ENCODE results near the gene AUTS2. TPM values are rescaled to one million over a fixed set of nuclear protein-coding genes. Genes with fewer than 3 reads are reported as not detected.

AUTS2 gene
- total and polyA plus RNA-seq, 10 donors, result 6.1 to 54.8 (median 29.1) TPM

DNA sequence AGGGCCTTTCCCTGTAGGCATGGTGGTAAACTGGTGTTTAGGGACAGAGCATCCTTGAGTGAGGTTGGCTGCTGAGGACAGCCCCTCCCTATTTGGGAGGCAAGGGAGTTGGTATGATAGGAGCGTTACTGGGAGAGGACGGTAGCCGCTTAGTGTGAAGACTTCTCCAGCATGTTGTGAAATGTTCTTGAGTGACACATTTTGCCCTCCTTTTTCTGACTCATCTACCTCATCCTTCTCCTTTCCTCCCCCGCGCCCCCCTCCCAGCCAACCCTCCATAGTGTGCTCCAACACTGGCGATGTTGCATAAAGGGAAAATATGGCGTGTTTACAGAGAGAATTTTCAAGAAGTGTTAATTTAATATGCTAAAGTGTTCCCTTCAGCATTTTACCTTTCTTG lies 888.7 kb downstream of the AUTS2 start:
- Histone ChIP-seq H3K27me3 (replicated peaks in 1 of 7) (no peaks in the 10 kb centered on the region), H3K4me3 (no peak overlapping the region), H3K4me1 (no peaks in the 10 kb centered on the region), H3K36me3 (no peaks in the 10 kb centered on the region), H3K9me3 (peaks cover 0 to 23% (median 11%) of the 10 kb centered on the region in 8 donors), H3K27ac (no peak overlapping the region)
- 87 to 97% (median 94%) methylated on average over 7 of the region's 7 CpGs for WGBS, 5 donors
- no peak for DNase-seq
- intact Hi-C loops (cut with DNase I; ENCODE audit: low total_unique reads), result no loop called here
- TF ChIP-seq POLR2A (IDR thresholded peaks at IDR 0.05), result no peak

- Histone ChIP-seq H3K27me3 (replicated peaks in 1 of 7) (no peaks in the 10 kb centered on the region), H3K4me3 (no peak overlapping the region), H3K27ac (no peak overlapping the region), H3K4me1 (no peaks in the 10 kb centered on the region), H3K36me3 (no peaks in the 10 kb centered on the region), H3K9me3 (peaks cover 0 to 23% (median 11%) of the 10 kb centered on the region in 8 donors)
- 93 to 97% (median 95%) methylated on average over 10 of the region's 10 CpGs for WGBS, 5 donors
- intact Hi-C loops (cut with DNase I; ENCODE audit: low total_unique reads), result no loop called here
- TF ChIP-seq, protein P1, sequence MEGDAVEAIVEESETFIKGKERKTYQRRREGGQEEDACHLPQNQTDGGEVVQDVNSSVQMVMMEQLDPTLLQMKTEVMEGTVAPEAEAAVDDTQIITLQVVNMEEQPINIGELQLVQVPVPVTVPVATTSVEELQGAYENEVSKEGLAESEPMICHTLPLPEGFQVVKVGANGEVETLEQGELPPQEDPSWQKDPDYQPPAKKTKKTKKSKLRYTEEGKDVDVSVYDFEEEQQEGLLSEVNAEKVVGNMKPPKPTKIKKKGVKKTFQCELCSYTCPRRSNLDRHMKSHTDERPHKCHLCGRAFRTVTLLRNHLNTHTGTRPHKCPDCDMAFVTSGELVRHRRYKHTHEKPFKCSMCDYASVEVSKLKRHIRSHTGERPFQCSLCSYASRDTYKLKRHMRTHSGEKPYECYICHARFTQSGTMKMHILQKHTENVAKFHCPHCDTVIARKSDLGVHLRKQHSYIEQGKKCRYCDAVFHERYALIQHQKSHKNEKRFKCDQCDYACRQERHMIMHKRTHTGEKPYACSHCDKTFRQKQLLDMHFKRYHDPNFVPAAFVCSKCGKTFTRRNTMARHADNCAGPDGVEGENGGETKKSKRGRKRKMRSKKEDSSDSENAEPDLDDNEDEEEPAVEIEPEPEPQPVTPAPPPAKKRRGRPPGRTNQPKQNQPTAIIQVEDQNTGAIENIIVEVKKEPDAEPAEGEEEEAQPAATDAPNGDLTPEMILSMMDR (IDR thresholded peaks at IDR 0.05 in 8 of 11, conservative IDR thresholded peaks at IDR 0.05 in 3 of 11), result no peak
- TF ChIP-seq POLR2AphosphoS5 (IDR thresholded peaks at IDR 0.05) (no peak), POLR2A (IDR thresholded peaks at IDR 0.05) (no peak)
- DNase-seq, result no peak
Measured at GRCh38 chr7:70487428-70487827, 889.2 kb downstream of the AUTS2 start.

DNA sequence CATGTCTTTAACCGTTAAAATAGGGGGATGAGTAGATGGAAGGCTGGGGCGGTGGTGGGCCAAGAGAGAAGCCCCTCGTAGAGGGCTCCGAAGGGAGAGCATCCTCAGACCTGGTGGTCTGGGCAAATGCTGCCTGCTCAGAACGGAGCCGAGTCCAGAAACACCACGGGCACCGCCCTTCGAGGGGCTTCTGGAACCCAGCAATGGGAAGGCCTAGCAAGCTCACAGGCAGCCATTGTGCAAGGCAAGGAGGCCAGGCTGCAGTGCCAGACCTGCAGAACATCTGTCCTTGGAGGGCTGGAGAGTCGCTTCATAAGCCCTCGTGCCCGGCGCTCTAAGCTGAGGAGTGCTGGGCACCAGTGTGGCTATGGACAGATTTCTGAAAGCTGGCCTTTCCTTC lies 889.6 kb downstream of the AUTS2 start:
- no peaks in the 10 kb centered on the region for H3K36me3 ChIP-seq
- WGBS, 5 donors, result 91 to 98% (median 95%) methylated on average over 13 of the region's 13 CpGs
- no peaks in the 10 kb centered on the region for H3K27me3 ChIP-seq (replicated peaks in 1 of 7)
- peaks cover 0 to 23% (median 11%) of the 10 kb centered on the region in 8 donors for H3K9me3 ChIP-seq
- no peak for DNase-seq
- intact Hi-C loops (cut with DNase I; ENCODE audit: low total_unique reads), result no loop called here
- no peak for TF ChIP-seq POLR2AphosphoS5 (IDR thresholded peaks at IDR 0.05)
- no peak overlapping the region for H3K4me3 ChIP-seq
- no peaks in the 10 kb centered on the region for H3K4me1 ChIP-seq
- H3K27ac ChIP-seq, result no peak overlapping the region

- H3K9me3 ChIP-seq, result peaks cover 0 to 14% (median 4%) of the 10 kb centered on the region in 8 donors
- TF ChIP-seq, protein P1 (IDR thresholded peaks at IDR 0.05 in 8 of 11, conservative IDR thresholded peaks at IDR 0.05 in 3 of 11), result no peak
- TF ChIP-seq POLR2A (IDR thresholded peaks at IDR 0.05) (no peak), POLR2AphosphoS5 (IDR thresholded peaks at IDR 0.05) (no peak)
- no peaks in the 10 kb centered on the region for H3K4me1 ChIP-seq
- DNase-seq, result no peak
- 11 to 28% (median 15%) methylated on average over 1 of the region's 1 CpG for WGBS, 5 donors
- H3K4me3 ChIP-seq, result no peak overlapping the region
- no peaks in the 10 kb centered on the region for H3K36me3 ChIP-seq
- no peak overlapping the region for H3K27ac ChIP-seq
- no peaks in the 10 kb centered on the region for H3K27me3 ChIP-seq (replicated peaks in 1 of 7)
- intact Hi-C loops (cut with DNase I; ENCODE audit: low total_unique reads), result no loop called here
Measured at GRCh38 chr7:70489813-70490212, 891.5 kb downstream of the AUTS2 start.

- no peak overlapping the region for H3K4me3 ChIP-seq
- H3K4me1 ChIP-seq, result no peaks in the 10 kb centered on the region
- TF ChIP-seq POLR2A (IDR thresholded peaks at IDR 0.05) (no peak), POLR2AphosphoS5 (IDR thresholded peaks at IDR 0.05) (no peak)
- TF ChIP-seq, protein P1 (IDR thresholded peaks at IDR 0.05 in 8 of 11, conservative IDR thresholded peaks at IDR 0.05 in 3 of 11), result no peak
- no peak for DNase-seq
- no peaks in the 10 kb centered on the region for H3K27me3 ChIP-seq (replicated peaks in 1 of 7)
- intact Hi-C loops (cut with DNase I; ENCODE audit: low total_unique reads), result no loop called here
- H3K36me3 ChIP-seq, result no peaks in the 10 kb centered on the region
- 81 to 86% (median 83%) methylated on average over 7 of the region's 7 CpGs for WGBS, 5 donors
- no peak overlapping the region for H3K27ac ChIP-seq
- H3K9me3 ChIP-seq, result peaks cover 0 to 5% (median 0%) of the 10 kb centered on the region in 8 donors
Measured at GRCh38 chr7:70492625-70493024, 894.4 kb downstream of the AUTS2 start.

Measured in spleen (tissue), 11 donors.